SJSA1 (cell line): ENCODE results near the gene CHMP6. TPM values are rescaled to one million over a fixed set of nuclear protein-coding genes. Genes with fewer than 3 reads are reported as not detected.

Source experiments
- DNase-seq, 2 experiments: peaks; one replicate each; pipeline ENCODE4 v3.0.0-alpha.2; 2015 to 2020; ENCODE audit warnings: low spot score in 2 of 2, low read depth in 1 of 2
- H3K27ac ChIP-seq: fragments of 250-450 bp; sonication (Bioruptor Pico); 2 replicates; pipeline ENCODE4 v1.5.1; 2020; ENCODE audit warnings: mild to moderate bottlenecking, moderate library complexity
- H3K27me3 ChIP-seq: fragments of 250-450 bp; sonication (Bioruptor Pico); replicated peaks from 2 replicates; pipeline ENCODE4 v1.5.1; 2020; ENCODE audit warnings: mild to moderate bottlenecking, moderate library complexity
- H3K36me3 ChIP-seq: fragments of 250-450 bp; sonication (Bioruptor Pico); 2 replicates; pipeline ENCODE4 v1.5.1; 2020; ENCODE audit warnings: mild to moderate bottlenecking
- H3K4me1 ChIP-seq: fragments of 250-450 bp; sonication (Bioruptor Pico); replicated peaks from 2 replicates; pipeline ENCODE4 v1.6.1; 2021; ENCODE audit warnings: mild to moderate bottlenecking
- H3K4me3 ChIP-seq: fragments of 250-450 bp; sonication (Bioruptor Pico); 2 replicates; pipeline ENCODE4 v1.5.1; 2020; ENCODE audit warnings: mild to moderate bottlenecking
- H3K9me3 ChIP-seq: fragments of 250-450 bp; sonication (Bioruptor Pico); replicated peaks from 2 replicates; pipeline ENCODE4 v1.5.1; 2020; ENCODE audit warnings: mild to moderate bottlenecking
- total RNA-seq: library from RNA; depleted of rRNA; stranded (reverse); fragments of >200 nt; shearing (Covaris generic); gene quantifications from 2 replicates; pipeline ENCODE4 v1.2.3, GENCODE V29; 2014

The CHMP6 gene
- total RNA-seq, 1 experiment from 2014 or later: 20.9 TPM

DNA sequence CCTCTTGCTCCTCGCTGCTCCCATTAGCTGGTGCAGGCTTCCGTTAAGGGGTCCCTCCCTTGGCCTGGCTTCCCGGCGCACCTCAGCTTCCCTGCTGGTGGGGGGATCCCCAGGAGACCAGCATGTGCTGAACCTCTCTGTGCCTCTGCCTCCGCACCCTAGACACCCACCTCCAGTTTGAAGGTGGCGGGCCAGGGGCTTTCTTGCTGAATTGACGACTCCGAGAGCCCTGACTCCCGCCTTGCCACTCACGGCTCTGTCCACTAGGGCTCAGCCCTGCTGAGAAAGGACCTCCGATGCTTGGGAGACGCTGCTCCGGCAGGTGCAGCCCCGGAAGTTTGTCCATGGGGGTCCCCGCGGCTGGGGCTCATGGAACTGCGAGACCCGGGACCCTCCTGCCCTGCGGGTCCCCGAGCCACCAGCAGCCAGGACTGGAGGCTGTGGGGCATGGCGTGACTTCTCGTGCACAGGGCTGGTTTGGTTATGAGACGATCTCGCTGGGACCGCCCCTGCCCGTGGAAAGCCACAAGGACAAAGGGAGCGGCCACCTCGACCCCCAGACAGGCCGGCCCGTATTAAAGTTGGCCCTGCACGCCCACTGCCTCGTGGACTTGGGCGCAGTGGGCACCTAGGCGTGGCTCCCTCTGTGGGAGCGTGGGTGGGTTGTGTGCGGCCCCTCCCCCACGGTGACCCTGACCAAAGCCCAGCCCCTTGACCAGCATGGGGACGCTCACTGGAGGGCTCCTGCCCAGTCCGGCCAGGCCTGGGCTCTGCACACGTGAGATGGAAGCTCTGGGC is 8.1 kb downstream of the CHMP6 start:
- Histone ChIP-seq H3K27ac (no peak overlapping the region), H3K27me3 (peaks cover 18% of the 10 kb centered on the region), H3K4me1 (peaks cover 50% of the 10 kb centered on the region), H3K4me3 (no peak overlapping the region), H3K36me3 (peaks cover 62% of the 10 kb centered on the region), H3K9me3 (no peaks in the 10 kb centered on the region)
- DNase-seq: no peak

DNA sequence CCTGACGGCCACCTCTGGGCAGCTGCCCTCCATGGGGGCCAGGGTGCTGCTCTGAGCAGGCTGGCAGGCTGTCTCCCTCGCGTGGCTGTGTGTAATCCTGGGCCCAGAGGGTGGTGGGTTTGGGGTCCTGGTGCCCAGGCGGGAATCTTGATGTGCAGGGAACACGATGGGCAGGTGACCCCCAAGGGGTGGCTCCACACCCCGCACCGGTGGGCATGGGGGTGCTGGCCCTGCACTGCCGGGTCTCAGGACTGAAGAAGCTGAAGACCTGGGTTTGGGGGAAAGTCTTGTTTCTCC is 8.6 kb downstream of the CHMP6 start:
- Histone ChIP-seq H3K4me1 (peaks cover 50% of the 10 kb centered on the region), H3K36me3 (peaks cover 58% of the 10 kb centered on the region), H3K27ac (no peak overlapping the region), H3K9me3 (no peaks in the 10 kb centered on the region), H3K27me3 (peaks cover 22% of the 10 kb centered on the region), H3K4me3 (no peak overlapping the region)
- DNase-seq: no peak

DNA sequence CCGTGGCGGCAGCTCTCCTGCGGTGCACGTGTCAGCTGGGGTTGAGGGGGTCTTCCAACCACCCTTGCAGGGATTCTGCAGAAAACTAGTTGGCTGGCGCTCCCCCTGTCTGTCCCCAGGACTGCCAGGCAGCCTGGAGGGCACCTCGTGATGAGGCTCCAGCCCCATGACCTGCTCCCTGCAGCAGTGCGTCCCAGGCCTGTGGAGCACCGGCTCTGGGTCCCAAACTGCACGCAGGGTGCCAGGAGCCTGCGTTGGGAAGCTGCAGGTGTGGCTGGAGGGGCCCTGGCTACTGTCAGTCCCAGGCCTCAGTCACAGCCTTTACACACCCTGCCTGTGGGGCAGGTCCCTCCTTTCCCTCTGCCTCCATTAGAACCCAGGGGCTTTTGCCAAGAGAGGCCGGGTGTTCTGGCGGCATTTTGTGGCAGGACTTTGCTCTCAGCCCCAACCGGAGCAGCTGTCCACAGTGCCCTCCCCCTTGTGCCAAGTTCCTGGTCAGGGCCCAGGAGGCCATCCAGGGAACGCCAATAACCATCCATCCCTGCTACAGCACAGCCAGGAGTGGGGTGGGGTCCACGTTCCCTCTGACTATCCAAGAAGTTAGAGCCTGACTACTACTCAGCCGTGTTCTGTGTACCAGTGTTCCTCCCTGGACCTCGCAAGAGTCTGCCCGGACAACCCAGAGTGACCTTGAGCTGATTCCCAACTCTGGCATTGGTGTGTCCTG is 9.2 kb downstream of the CHMP6 start:
- Histone ChIP-seq H3K27ac (no peak overlapping the region), H3K4me1 (peaks cover 50% of the 10 kb centered on the region)

DNA sequence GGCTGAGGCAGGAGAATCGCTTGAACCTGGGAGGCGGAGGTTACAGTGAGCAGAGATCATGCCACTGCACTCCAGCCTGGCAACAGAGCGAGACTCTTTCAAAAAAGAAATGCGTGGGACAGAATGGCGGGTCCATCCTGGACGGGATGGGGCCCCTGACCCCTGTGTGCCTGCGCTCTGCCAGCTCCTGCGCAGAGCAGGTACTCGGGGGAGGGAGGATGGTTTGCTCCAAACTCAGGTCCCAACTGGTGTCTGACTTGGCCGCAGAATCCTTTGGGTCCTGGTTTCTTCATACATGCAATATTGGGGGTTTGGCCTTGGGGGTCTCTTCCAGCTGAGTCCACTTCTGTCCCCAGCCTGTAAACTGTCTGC is 10.4 kb downstream of the CHMP6 start:
- Histone ChIP-seq H3K4me1 (peaks cover 41% of the 10 kb centered on the region), H3K27me3 (peaks cover 35% of the 10 kb centered on the region), H3K36me3 (peaks cover 41% of the 10 kb centered on the region), H3K27ac (no peak overlapping the region), H3K4me3 (no peak overlapping the region), H3K9me3 (no peaks in the 10 kb centered on the region)
- DNase-seq: no peak

More for the DNA sequence above, 9.2 kb downstream of the CHMP6 start:
- Histone ChIP-seq H3K27me3 (peaks cover 23% of the 10 kb centered on the region), H3K36me3 (peaks cover 53% of the 10 kb centered on the region), H3K4me3 (no peak overlapping the region), H3K9me3 (no peaks in the 10 kb centered on the region)
- peak in 1 of 2 experiments; percentile 49 for DNase-seq

DNA sequence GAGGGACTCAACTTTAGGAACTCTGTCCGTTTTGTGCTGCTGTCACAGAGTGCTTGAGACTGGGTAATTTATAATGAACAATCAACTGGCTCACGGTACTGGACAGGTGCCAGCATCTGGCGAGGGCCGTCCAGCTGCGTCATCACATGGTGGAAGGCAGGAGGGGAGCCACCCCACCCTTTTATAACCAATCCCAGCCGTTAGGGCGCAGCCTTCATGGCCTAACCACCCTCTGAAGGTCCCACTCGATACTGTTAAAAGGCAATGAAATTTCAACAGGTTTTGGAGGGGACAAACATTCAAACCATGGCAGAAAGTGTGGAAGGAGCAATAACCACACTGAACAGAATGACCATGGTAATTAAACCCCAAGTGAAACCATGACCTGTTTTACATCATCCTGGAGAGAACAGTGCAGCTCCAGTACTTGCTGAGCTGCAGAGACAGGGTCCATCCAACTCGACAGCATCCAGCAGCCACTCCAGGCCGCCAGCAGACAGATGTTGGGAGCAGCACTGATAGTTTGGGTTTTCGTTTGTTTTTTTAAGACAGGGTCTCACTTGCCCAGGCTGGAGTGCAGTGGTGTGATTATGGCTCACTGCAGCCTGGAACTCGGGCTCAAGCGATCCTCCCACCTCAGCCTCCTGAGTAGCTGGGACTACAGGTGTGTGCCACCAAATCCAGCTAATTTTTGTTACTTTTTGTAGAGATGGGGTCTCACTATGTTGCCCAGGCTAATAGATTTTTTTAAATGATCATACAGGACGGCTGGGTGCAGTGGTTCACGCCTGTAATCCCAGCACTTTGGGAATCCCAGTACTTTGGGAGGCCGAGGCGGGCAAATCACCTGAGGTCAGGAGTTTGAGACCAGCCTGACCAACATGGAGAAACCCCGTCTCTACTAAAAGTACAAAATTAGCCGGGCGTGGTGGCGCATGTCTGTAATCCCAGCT is 11.0 kb downstream of the CHMP6 start:
- Histone ChIP-seq H3K27ac (no peak overlapping the region), H3K9me3 (no peaks in the 10 kb centered on the region), H3K4me1 (peaks cover 34% of the 10 kb centered on the region), H3K36me3 (peaks cover 34% of the 10 kb centered on the region), H3K27me3 (peaks cover 41% of the 10 kb centered on the region), H3K4me3 (no peak overlapping the region)
- peak in 1 of 2 experiments; percentile 74 for DNase-seq

DNA sequence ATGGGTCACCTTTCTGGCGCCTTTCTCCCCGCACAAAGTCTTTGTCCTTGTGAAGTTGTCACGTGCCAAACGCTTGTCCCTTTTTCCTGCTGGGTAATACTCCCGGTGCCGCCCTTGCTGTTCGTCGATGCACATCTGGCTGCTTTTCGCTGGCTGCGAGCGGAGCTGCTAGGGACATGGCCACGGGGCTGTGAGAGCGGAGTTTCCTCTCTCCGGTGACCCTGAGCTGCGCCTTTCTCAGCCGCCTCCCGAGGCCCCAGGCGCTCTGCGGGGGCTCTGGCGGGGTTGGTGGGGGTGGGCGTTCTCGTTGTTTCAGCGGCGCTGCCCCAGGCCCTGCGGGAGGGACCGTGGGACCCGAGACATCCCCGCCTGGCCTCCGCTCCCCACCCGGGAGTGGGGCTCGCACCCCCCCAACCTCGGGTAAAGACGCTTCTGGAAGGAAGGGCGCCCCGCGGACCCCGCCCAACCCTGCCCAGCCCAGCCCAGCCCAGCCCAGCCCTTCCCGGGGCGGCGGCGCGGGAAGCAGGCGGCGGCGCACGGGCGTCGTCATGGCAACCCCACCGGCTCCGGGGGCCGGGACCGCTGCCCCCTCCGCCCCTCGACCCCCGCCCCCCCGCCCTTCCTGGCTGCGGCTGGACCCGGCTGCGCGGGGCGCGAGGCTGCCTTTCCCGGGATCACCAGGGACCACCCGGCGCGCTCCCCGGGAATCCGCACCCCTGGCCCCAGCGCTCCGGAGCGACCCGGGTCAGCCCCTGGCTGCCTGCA is 12.3 kb downstream of the CHMP6 start:
- H3K4me3 ChIP-seq: no peak overlapping the region
- no peak overlapping the region for H3K27ac ChIP-seq
- peaks cover 22% of the 10 kb centered on the region for H3K4me1 ChIP-seq
- peaks cover 22% of the 10 kb centered on the region for H3K36me3 ChIP-seq
- no peaks in the 10 kb centered on the region for H3K9me3 ChIP-seq
- peaks cover 41% of the 10 kb centered on the region for H3K27me3 ChIP-seq
- DNase-seq: no peak

DNA sequence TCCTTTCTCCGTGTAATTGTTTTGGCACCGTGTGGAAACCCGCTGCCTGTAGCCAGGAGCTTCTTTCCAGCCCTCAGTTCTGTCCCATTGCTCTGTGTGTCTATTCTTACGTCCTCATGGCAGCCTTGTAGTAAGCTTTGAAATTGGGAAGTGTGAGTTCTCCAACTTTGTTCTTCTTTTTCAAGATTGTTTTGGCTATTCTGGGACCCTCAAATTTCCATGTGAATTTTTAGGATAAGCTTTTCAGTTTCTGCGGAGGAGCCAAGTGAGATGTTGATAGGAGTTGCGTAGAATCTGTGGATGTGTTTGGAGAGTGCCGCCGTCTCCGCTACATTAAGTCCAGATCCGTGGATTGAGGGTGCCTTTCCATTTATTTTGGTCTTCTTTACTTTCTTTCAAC is 15.2 kb downstream of the CHMP6 start:
- H3K4me1 ChIP-seq: peaks cover 22% of the 10 kb centered on the region
- H3K27me3 ChIP-seq: peaks cover 41% of the 10 kb centered on the region

DNA sequence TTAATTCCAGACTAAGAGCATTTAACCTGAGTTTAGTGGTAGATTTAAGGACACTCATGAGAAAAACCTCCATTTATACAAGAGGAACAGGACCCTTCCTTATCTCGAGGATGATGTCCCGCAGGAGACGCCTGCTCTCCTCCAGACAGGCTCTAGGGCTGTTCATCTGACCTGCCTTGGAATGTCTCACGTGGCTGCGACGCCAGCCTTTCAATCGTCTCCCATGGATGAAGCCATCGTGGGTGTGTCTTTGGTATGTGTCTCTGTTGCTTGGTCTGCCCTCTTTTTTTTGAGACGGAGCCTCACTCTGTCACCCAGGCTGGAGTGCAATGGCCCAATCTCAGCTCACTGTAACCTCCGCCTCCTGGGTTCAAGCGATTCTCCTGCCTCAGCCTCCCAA is 16.5 kb downstream of the CHMP6 start:
- no peak overlapping the region for H3K4me3 ChIP-seq
- no peak for DNase-seq

More for the DNA sequence above, 15.2 kb downstream of the CHMP6 start:
- Histone ChIP-seq H3K36me3 (no peaks in the 10 kb centered on the region), H3K4me3 (no peak overlapping the region), H3K27ac (no peak overlapping the region), H3K9me3 (no peaks in the 10 kb centered on the region)
- no peak for DNase-seq

DNA sequence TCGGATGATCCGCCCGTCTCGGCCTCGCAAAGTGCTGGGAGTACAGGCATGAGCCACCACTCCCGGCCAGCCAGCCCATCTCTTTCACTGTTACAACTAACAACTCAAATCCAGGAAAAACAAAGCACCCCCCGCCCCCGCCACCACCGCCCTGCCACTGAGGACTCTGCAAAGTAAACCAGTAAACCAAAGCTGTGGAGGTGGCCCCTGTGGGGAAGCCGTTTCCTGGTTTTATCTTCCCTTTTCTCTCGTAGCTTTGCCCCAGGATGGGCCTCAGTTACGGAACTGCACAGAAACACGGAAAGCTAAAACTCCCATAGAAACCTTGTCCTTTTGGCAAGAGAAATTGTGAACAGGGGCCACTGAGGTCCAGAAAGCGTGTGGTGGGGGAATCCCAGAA is 17.5 kb downstream of the CHMP6 start:
- no peak overlapping the region for H3K27ac ChIP-seq

More for the DNA sequence above, 16.5 kb downstream of the CHMP6 start:
- Histone ChIP-seq H3K9me3 (no peaks in the 10 kb centered on the region), H3K4me1 (peaks cover 15% of the 10 kb centered on the region), H3K27me3 (peaks cover 34% of the 10 kb centered on the region), H3K36me3 (no peaks in the 10 kb centered on the region), H3K27ac (no peak overlapping the region)

DNA sequence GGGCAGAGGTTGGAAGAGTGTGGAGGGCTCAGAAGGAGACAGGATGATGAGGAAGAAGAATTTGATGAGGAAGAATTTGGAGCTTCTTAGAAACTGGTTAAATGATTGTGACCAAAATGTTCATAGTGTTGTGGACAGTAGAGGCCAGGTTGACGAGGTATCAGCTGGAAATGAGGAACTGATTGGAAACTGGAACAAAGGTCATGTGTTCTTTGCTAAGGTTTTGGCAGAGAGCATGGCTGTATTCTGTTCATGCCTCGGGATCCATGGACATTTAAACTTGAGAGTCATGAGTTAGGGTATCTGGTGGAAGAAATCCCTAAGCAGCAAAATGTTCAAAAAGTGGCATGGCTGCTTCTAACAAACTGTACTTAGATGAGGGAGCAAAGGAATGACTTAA is 19.3 kb downstream of the CHMP6 start:
- H3K27me3 ChIP-seq: peaks cover 16% of the 10 kb centered on the region
- DNase-seq: no peak
- no peaks in the 10 kb centered on the region for H3K9me3 ChIP-seq
- H3K27ac ChIP-seq: no peak overlapping the region
- H3K4me1 ChIP-seq: peaks cover 4% of the 10 kb centered on the region; the same call in 1 of the 2 replicates
- H3K36me3 ChIP-seq: no peaks in the 10 kb centered on the region
- H3K4me3 ChIP-seq: no peak overlapping the region

More for the DNA sequence above, 17.5 kb downstream of the CHMP6 start:
- Histone ChIP-seq H3K27me3 (peaks cover 28% of the 10 kb centered on the region), H3K9me3 (no peaks in the 10 kb centered on the region), H3K36me3 (no peaks in the 10 kb centered on the region), H3K4me1 (peaks cover 11% of the 10 kb centered on the region), H3K4me3 (no peak overlapping the region)
- no peak for DNase-seq

DNA sequence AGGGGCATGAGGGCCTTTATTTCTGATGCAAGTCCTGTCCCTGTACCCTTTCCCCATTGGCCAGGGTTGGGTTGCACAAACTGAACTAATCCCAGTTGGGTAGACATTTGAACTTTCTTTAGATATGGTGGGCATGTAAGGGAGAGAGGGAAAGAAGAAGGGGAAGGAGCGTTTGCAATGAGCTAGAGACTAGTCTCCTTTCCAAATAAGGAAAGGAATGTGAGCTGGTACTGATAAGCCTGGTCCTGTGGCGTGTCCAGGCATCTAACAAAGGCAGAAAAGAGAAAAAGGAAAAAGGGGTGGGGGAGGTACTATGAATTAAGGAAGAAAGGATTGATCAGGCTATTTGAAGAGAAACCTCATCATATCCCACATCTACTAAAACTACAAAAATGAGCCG is 20.3 kb downstream of the CHMP6 start:
- H3K4me1 ChIP-seq: peaks cover 4% of the 10 kb centered on the region; the same call in 1 of the 2 replicates
- no peak overlapping the region for H3K4me3 ChIP-seq
- no peak for DNase-seq
- H3K36me3 ChIP-seq: no peaks in the 10 kb centered on the region
- H3K9me3 ChIP-seq: 0 out of 2 replicates have a peak, but pooled peaks cover 3% of the 10 kb centered on the region
- no peak overlapping the region for H3K27ac ChIP-seq
- peaks cover 6% of the 10 kb centered on the region for H3K27me3 ChIP-seq

DNA sequence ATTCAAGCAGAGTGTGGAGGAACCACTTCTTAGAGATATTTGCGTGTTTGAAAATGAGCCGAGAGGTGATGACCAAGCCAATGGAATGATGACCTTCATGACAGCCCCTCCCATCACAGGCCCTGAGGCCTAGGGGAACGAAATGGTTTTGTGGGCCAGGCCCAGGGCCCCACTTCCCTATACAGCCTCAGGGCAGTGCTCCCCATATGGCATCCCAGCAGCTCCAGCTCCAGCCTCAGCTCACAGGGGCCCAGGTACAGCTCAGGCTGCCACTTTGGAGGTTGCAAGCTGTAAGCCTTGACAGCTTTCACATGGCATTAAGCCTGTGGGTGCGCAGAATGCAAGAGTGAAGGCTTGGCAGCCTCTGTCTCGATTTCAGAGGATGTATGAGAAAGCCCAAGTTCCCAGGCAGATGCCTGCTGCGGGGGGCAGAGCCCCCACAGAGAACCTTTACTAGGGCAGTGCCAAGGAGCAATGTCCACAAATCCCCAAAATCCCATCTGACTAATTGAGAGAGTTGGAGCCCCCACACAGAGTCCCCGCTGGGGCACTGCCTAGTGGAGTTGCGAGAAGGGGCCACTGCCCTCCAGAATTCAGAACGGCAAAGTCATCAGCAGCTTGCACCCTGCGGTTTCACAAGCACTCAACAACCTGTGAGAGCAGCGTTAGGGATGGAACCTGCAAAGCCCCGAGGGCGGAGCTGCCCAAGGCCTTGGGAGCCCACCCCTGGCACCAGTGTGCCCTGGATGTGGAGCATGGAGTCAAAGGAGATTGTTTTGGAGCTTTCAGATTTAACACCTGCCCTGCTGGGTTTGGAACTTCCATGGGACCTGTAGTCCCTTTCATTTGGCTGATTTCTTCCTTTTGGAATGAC is 21.2 kb downstream of the CHMP6 start:
- 0 out of 2 replicates have a peak, but pooled peaks cover 3% of the 10 kb centered on the region for H3K9me3 ChIP-seq
- H3K27me3 ChIP-seq: no peaks in the 10 kb centered on the region; the same call in none of the 2 replicates
- peaks cover 6% of the 10 kb centered on the region for H3K4me1 ChIP-seq
- no peaks in the 10 kb centered on the region for H3K36me3 ChIP-seq
- no peak for DNase-seq
- no peak overlapping the region for H3K27ac ChIP-seq
- H3K4me3 ChIP-seq: no peak overlapping the region
